PC-3 (cell line): ENCODE results near the gene OVAAL. TPM values are rescaled to one million over a fixed set of nuclear protein-coding genes. Genes with fewer than 3 reads are reported as not detected.
A peak's percentile ranks its signal among the peaks of the same experiment; 100 is the strongest.

Experiments
- ATAC-seq: fragments of 200-7000 bp; cut with Tn5 transposase; 2 replicates; pipeline ENCODE4 v1.9.1; 2020; ENCODE audit warnings: mild to moderate bottlenecking, moderate library complexity
- BruUV-seq: library from RNA; stranded (reverse); fragments of 400-500 nt; replicated peaks from 2 replicates; lab custom pipeline; 2021; lab: Mats Ljungman, UMichigan
- CTCF ChIA-PET: fragments of 300-600 bp; sonication (Branson Sonifier 250); formaldehyde crosslinking; loops from one replicate; lab custom pipeline; 2022; ENCODE audit warnings: antibody characterized with exemption; lab: Charles Lee
- POLR2A ChIA-PET: fragments of 300-600 bp; sonication (Branson Sonifier 250); formaldehyde crosslinking; loops from one replicate; lab custom pipeline; 2022; ENCODE audit warnings: antibody characterized with exemption; ENCODE audit not compliant: unreplicated experiment; lab: Charles Lee
- DNase-seq: peaks from one replicate; pipeline ENCODE4 v3.0.0-alpha.2; 2015
- H2AFZ ChIP-seq: fragments of 300-600 bp; sonication (generic); 2 replicates; pipeline ENCODE4 v1.6.0; 2016; ENCODE audit warnings: antibody characterized with exemption, low read length
- H3F3A ChIP-seq: fragments of 300-600 bp; sonication (generic); one replicate; pipeline ENCODE4 v1.6.0; 2017; ENCODE audit warnings: antibody characterized with exemption, low read length, control low read depth, mild to moderate bottlenecking; ENCODE audit not compliant: unreplicated experiment
- H3K27ac ChIP-seq: fragments of 300-600 bp; sonication (generic); 2 replicates; pipeline ENCODE4 v1.5.1; 2016; ENCODE audit warnings: mild to moderate bottlenecking, low read length
- H3K27me3 ChIP-seq: fragments of 300-600 bp; sonication (generic); 2 replicates; pipeline ENCODE4 v1.6.1; 2016; ENCODE audit warnings: low read length, mixed read lengths
- H3K36me3 ChIP-seq: fragments of 300-600 bp; sonication (generic); 2 replicates; pipeline ENCODE4 v1.6.1; 2016; ENCODE audit warnings: low read depth, mixed run types, low read length, mixed read lengths
- H3K4me1 ChIP-seq: fragments of 300-600 bp; sonication (generic); 2 replicates; pipeline ENCODE4 v1.5.1; 2016; ENCODE audit warnings: low read length; ENCODE audit not compliant: insufficient read depth
- H3K4me2 ChIP-seq: fragments of 300-600 bp; sonication (generic); 2 replicates; pipeline ENCODE4 v1.6.0; 2016; ENCODE audit warnings: low read length
- H3K4me3 ChIP-seq: fragments of 300-600 bp; sonication (generic); 2 replicates; pipeline ENCODE4 v1.5.1; 2016; ENCODE audit warnings: mild to moderate bottlenecking, low read length, mixed read lengths
- H3K79me2 ChIP-seq: fragments of 300-600 bp; sonication (generic); 2 replicates; pipeline ENCODE4 v1.6.1; 2017; ENCODE audit warnings: low read length, mixed read lengths
- H3K9ac ChIP-seq: fragments of 300-600 bp; sonication (generic); 2 replicates; pipeline ENCODE4 v1.6.0; 2016; ENCODE audit warnings: mild to moderate bottlenecking, low read length
- H3K9me2 ChIP-seq: fragments of 300-600 bp; sonication (generic); replicated peaks from 2 replicates; pipeline ENCODE4 v1.6.1; 2016; ENCODE audit warnings: mixed run types, low read length, mixed read lengths
- H3K9me3 ChIP-seq: fragments of 300-600 bp; sonication (generic); 2 replicates; pipeline ENCODE4 v1.6.1; 2016; ENCODE audit warnings: low read length, mixed read lengths
- H4K20me1 ChIP-seq: fragments of 300-600 bp; sonication (generic); 2 replicates; pipeline ENCODE4 v1.6.1; 2016; ENCODE audit warnings: low read length, mixed read lengths
- CTCF ChIP-seq: fragments of 300-600 bp; sonication (generic); conservative IDR thresholded peaks from 2 replicates; pipeline ENCODE4 v1.5.1; 2017; ENCODE audit warnings: antibody characterized with exemption, low read depth, mild to moderate bottlenecking, low read length
- EZH2 ChIP-seq: fragments of 300-600 bp; sonication (generic); IDR thresholded peaks from one replicate; pipeline ENCODE4 v1.6.1; 2017; ENCODE audit warnings: antibody characterized with exemption, mild to moderate bottlenecking, low read length; ENCODE audit not compliant: unreplicated experiment
- EZH2phosphoT487 ChIP-seq: fragments of 300-600 bp; sonication (generic); IDR thresholded peaks from 2 replicates; pipeline ENCODE4 v1.6.1; 2018; ENCODE audit warnings: mild to moderate bottlenecking, antibody characterized with exemption, low read length, borderline replicate concordance
- intact Hi-C: fragments of 100-400 bp; cut with micrococcal nuclease; formaldehyde crosslinking; loops from 2 replicates; pipeline ENCODE4 v1.9.0; 2023
- total RNA-seq: library from RNA; depleted of rRNA; stranded (reverse); fragments of >200 nt; gene quantifications from 2 replicates; pipeline ENCODE4 v1.2.3, GENCODE V29; 2014

The OVAAL gene
- total RNA-seq, 1 experiment from 2014 or later, result not detected

- CTCF ChIA-PET, result no interaction called here
Observed at GRCh38 chr1:180540697-180541594, 17.8 kb upstream of the OVAAL start.

GRCh38 chr1:180542113-180542837 lies 16.5 kb upstream of the OVAAL start:
- Histone ChIP-seq H3K9ac (no peak overlapping the region), H3K4me2 (no peak overlapping the region), H2AFZ (no peak overlapping the region), H4K20me1 (no peaks in the 10 kb centered on the region), H3K79me2 (no peaks in the 10 kb centered on the region), H3K27me3 (no peaks in the 10 kb centered on the region), H3K9me2 (no peaks in the 10 kb centered on the region), H3F3A (no peaks in the 10 kb centered on the region), H3K4me3 (no peak overlapping the region), H3K27ac (no peak overlapping the region), H3K9me3 (no peaks in the 10 kb centered on the region), H3K36me3 (no peaks in the 10 kb centered on the region), H3K4me1 (peaks cover 3% of the 10 kb centered on the region; the same call in 1 of the 2 replicates)
- POLR2A ChIA-PET, result no interaction called here
- BruUV-seq, result no TSS peak
- TF ChIP-seq EZH2phosphoT487 (no peak), CTCF (no peak), EZH2 (no peak)
- intact Hi-C loops, result no loop called here
- DNase-seq (no peak), ATAC-seq (no peak)
- CTCF ChIA-PET, result no interaction called here

More at GRCh38 chr1:180540697-180541594, 17.8 kb upstream of the OVAAL start:
- Histone ChIP-seq H4K20me1 (no peaks in the 10 kb centered on the region), H3K4me1 (peaks cover 3% of the 10 kb centered on the region; the same call in 1 of the 2 replicates), H3K79me2 (no peaks in the 10 kb centered on the region), H3K27ac (no peak overlapping the region), H3K9me2 (no peaks in the 10 kb centered on the region), H3K27me3 (no peaks in the 10 kb centered on the region), H3K36me3 (no peaks in the 10 kb centered on the region), H3K9ac (no peak overlapping the region), H3K9me3 (no peaks in the 10 kb centered on the region), H3K4me2 (no peak overlapping the region), H3F3A (no peaks in the 10 kb centered on the region), H3K4me3 (no peak overlapping the region), H2AFZ (no peak overlapping the region)
- TF ChIP-seq EZH2phosphoT487 (no peak), CTCF (no peak), EZH2 (no peak)
- intact Hi-C loops, result no loop called here
- ATAC-seq (peak; percentile 71; the same call in 1 of the 2 replicates), DNase-seq (peak; percentile 37)
- no TSS peak for BruUV-seq
- POLR2A ChIA-PET, result no interaction called here
